A549 (cell line): ENCODE data around the gene RYR1.

ENCODE experiments used
- BCL3 ChIP-seq: fragments of >200 bp; sonication (Bioruptor Twin); formaldehyde crosslinking; IDR thresholded peaks from 3 replicates; pipeline ENCODE4 v1.6.1; 2016
- BHLHE40 ChIP-seq: IDR thresholded peaks from 2 replicates; pipeline ENCODE4 v1.6.1; 2012; ENCODE audit warnings: low read depth, low read length, inconsistent platforms
- CBX8 ChIP-seq: fragments of 200-600 bp; sonication (generic); IDR thresholded peaks from 2 replicates; pipeline ENCODE4 v1.6.1; 2016
- FOSL2 ChIP-seq, 2 experiments: fragments of 450-650 bp in 1 of 2; fragments of >200 bp in 1 of 2; sonication (Bioruptor Twin) in 1 of 2; formaldehyde crosslinking; IDR thresholded peaks; 2 replicates each; pipeline versions ENCODE4 v1.5.0 to v1.6.1; 2016 to 2020; ENCODE audit warnings: mild to moderate bottlenecking in 1 of 2, moderate library complexity in 1 of 2
- JUNB ChIP-seq: fragments of >200 bp; sonication (Bioruptor Twin); formaldehyde crosslinking; IDR thresholded peaks from 2 replicates; pipeline ENCODE4 v1.6.1; 2016
- MAZ ChIP-seq: fragments of 150-350 bp; IDR thresholded peaks from 2 replicates; pipeline ENCODE4 v1.6.1; 2014; ENCODE audit warnings: antibody characterized with exemption, low read depth, low read length, borderline replicate concordance
- POLR2A ChIP-seq: IDR thresholded peaks from 2 replicates; pipeline ENCODE4 v1.6.1; 2012; ENCODE audit warnings: mild to moderate bottlenecking, low read length
- RAD21 ChIP-seq, 2 experiments: fragments of >200 bp in 1 of 2; sonication (Bioruptor Twin) in 1 of 2; formaldehyde crosslinking in 1 of 2; IDR thresholded peaks in 1 of 2; conservative IDR thresholded peaks in 1 of 2; 2 replicates in 1 of 2; 3 replicates in 1 of 2; pipeline ENCODE4 v1.6.1; 2012 to 2018; ENCODE audit warnings: inconsistent platforms in 1 of 2
- RFX5 ChIP-seq: fragments of 450-650 bp; IDR thresholded peaks from 2 replicates; pipeline ENCODE4 v1.7.1; 2014; ENCODE audit warnings: antibody characterized with exemption, mild to moderate bottlenecking, moderate library complexity
- RNF2 ChIP-seq: fragments of 200-600 bp; sonication (generic); IDR thresholded peaks from 2 replicates; pipeline ENCODE4 v1.6.1; 2016; ENCODE audit warnings: low read depth, mild to moderate bottlenecking, antibody characterized with exemption, moderate library complexity, borderline replicate concordance
- USF2 ChIP-seq: fragments of 450-650 bp; IDR thresholded peaks from 2 replicates; pipeline ENCODE4 v1.6.1; 2014; ENCODE audit warnings: antibody characterized with exemption
- TF ChIP-seq, protein P1 (sequence below): fragments of >200 bp; sonication (Bioruptor Twin); formaldehyde crosslinking; IDR thresholded peaks from 3 replicates; pipeline ENCODE4 v1.5.1; 2016

- TF ChIP-seq RNF2 (no peak), POLR2A (no peak), BCL3 (no peak), MAZ (no peak), RAD21 (conservative IDR thresholded peaks at IDR 0.05 in 1 of 2, IDR thresholded peaks at IDR 0.05 in 1 of 2) (no peak), RFX5 (no peak), CBX8 (no peak), JUNB (no peak), FOSL2 (IDR thresholded peaks at IDR 0.05) (no peak), FOSL2 (CRISPR knock-in tag; IDR thresholded peaks at IDR 0.05) (no peak), USF2 (no peak), BHLHE40 (no peak)
- TF ChIP-seq, protein P1, sequence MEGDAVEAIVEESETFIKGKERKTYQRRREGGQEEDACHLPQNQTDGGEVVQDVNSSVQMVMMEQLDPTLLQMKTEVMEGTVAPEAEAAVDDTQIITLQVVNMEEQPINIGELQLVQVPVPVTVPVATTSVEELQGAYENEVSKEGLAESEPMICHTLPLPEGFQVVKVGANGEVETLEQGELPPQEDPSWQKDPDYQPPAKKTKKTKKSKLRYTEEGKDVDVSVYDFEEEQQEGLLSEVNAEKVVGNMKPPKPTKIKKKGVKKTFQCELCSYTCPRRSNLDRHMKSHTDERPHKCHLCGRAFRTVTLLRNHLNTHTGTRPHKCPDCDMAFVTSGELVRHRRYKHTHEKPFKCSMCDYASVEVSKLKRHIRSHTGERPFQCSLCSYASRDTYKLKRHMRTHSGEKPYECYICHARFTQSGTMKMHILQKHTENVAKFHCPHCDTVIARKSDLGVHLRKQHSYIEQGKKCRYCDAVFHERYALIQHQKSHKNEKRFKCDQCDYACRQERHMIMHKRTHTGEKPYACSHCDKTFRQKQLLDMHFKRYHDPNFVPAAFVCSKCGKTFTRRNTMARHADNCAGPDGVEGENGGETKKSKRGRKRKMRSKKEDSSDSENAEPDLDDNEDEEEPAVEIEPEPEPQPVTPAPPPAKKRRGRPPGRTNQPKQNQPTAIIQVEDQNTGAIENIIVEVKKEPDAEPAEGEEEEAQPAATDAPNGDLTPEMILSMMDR: no peak
Observed at GRCh38 chr19:38522915-38523314, 89.4 kb downstream of the RYR1 start.
